Endothelial cell of umbilical vein (primary cell): ENCODE measurements around the gene SPAG4.

Experiments
- EZH2 ChIP-seq: IDR thresholded peaks from 2 replicates; pipeline ENCODE4 v1.6.1; 2012; ENCODE audit warnings: borderline replicate concordance, low read depth, mild to moderate bottlenecking, moderate library complexity, low read length, inconsistent platforms; ENCODE audit not compliant: severe bottlenecking
- FOS ChIP-seq: IDR thresholded peaks from 2 replicates; pipeline ENCODE4 v1.6.1; 2011; ENCODE audit warnings: mild to moderate bottlenecking, low read length, moderate library complexity, borderline replicate concordance; ENCODE audit not compliant: insufficient read depth
- GATA2 ChIP-seq: IDR thresholded peaks from 2 replicates; pipeline ENCODE4 v1.7.0; 2011; ENCODE audit warnings: low read depth, mild to moderate bottlenecking, moderate library complexity, mixed read lengths, low read length; ENCODE audit not compliant: insufficient read length, insufficient read depth
- JUN ChIP-seq: IDR thresholded peaks from 2 replicates; pipeline ENCODE4 v1.6.1; 2011; ENCODE audit warnings: borderline replicate concordance, low read depth; ENCODE audit not compliant: insufficient read length, insufficient read depth
- MYC ChIP-seq: IDR thresholded peaks from one replicate; pipeline ENCODE4 v1.6.1; 2011; ENCODE audit warnings: mild to moderate bottlenecking, low read depth, low read length
- POLR2A ChIP-seq: IDR thresholded peaks from 2 replicates; pipeline ENCODE4 v1.6.1; 2012; ENCODE audit warnings: low read depth, mild to moderate bottlenecking, control low read depth, low read length
- POLR2AphosphoS5 ChIP-seq: IDR thresholded peaks from 2 replicates; pipeline ENCODE4 v1.6.1; 2012; ENCODE audit warnings: low read depth, mild to moderate bottlenecking, control low read depth, low read length, moderate library complexity; ENCODE audit not compliant: insufficient read depth
- TF ChIP-seq, protein P1 (sequence below), 2 donors: IDR thresholded peaks; 1 replicate in 1 of 2; 2 replicates in 1 of 2; pipeline ENCODE4 v1.5.1; 2011; ENCODE audit warnings: low read length in 2 of 2, mild to moderate bottlenecking in 2 of 2, moderate library complexity in 2 of 2, control low read depth in 1 of 2, inconsistent platforms in 1 of 2, low read depth in 1 of 2; ENCODE audit not compliant: insufficient read depth in 1 of 2; ENCODE audit errors: extremely low read depth in 1 of 2
- TF ChIP-seq, protein P2 (sequence below): IDR thresholded peaks from 2 replicates; pipeline ENCODE4 v1.6.1; 2011; ENCODE audit not compliant: insufficient read depth, insufficient read length

DNA sequence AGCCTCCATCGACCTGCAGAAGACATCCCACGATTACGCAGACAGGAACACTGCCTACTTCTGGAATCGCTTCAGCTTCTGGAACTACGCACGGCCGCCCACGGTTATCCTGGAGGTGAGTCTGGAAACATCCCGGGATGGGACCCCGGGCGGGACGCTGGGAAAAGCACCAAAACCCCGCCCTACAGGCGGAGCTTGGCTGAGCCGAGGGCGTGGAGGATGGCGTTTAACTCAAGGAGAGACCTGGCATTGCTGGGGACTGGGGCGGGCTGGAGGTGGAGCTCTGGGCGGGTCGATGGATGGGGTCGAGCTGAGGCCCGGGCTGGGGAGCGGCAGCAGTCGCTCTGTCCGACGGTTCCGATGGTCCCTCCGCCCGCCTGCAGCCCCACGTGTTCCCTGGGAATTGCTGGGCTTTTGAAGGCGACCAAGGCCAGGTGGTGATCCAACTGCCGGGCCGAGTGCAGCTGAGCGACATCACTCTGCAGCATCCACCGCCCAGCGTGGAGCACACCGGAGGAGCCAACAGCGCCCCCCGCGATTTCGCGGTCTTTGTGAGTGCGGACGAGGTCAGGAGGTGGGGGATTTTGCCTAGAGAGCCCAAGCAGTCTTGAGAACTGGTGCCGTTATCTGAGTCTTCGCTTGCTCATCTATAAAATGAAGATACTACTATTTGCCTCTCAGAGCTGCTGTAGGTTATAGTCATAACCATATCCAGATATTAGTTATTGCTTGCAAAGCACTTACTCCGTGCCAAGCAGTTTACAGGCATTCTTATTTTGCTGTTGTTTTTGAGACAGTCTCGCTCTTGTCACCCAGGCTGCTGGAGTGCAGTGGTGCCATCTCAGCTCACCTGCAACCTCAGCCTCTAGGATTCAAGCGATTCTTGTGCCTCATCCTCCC, 3.8 kb downstream of the SPAG4 start:
- TF ChIP-seq, protein P1, sequence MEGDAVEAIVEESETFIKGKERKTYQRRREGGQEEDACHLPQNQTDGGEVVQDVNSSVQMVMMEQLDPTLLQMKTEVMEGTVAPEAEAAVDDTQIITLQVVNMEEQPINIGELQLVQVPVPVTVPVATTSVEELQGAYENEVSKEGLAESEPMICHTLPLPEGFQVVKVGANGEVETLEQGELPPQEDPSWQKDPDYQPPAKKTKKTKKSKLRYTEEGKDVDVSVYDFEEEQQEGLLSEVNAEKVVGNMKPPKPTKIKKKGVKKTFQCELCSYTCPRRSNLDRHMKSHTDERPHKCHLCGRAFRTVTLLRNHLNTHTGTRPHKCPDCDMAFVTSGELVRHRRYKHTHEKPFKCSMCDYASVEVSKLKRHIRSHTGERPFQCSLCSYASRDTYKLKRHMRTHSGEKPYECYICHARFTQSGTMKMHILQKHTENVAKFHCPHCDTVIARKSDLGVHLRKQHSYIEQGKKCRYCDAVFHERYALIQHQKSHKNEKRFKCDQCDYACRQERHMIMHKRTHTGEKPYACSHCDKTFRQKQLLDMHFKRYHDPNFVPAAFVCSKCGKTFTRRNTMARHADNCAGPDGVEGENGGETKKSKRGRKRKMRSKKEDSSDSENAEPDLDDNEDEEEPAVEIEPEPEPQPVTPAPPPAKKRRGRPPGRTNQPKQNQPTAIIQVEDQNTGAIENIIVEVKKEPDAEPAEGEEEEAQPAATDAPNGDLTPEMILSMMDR (IDR thresholded peaks at IDR 0.05; ENCODE audit: extremely low read depth in 1 of 2, insufficient read depth in 1 of 2, low read depth in 1 of 2, low read length in 2 of 2) = peak; percentile 58 to 65
- TF ChIP-seq POLR2AphosphoS5 (peak; percentile 42), POLR2A (peak; percentile 59), FOS (no peak), EZH2 (no peak), MYC (no peak), JUN (no peak), GATA2 (no peak)
- TF ChIP-seq, protein P2, sequence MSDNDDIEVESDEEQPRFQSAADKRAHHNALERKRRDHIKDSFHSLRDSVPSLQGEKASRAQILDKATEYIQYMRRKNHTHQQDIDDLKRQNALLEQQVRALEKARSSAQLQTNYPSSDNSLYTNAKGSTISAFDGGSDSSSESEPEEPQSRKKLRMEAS = no peak
